ENCODE results near the gene C12orf57. TPM values are rescaled to one million over a fixed set of nuclear protein-coding genes. Genes with fewer than 3 reads are reported as not detected.
A peak's percentile ranks its signal among the peaks of the same experiment; 100 is the strongest.

C12orf57 gene
- total and polyA plus RNA-seq, 2 of the 13 experiments (the other 11 are each of a cell fraction or from before 2014, with no cell fraction given) = 84.0 to 287 TPM

DNA sequence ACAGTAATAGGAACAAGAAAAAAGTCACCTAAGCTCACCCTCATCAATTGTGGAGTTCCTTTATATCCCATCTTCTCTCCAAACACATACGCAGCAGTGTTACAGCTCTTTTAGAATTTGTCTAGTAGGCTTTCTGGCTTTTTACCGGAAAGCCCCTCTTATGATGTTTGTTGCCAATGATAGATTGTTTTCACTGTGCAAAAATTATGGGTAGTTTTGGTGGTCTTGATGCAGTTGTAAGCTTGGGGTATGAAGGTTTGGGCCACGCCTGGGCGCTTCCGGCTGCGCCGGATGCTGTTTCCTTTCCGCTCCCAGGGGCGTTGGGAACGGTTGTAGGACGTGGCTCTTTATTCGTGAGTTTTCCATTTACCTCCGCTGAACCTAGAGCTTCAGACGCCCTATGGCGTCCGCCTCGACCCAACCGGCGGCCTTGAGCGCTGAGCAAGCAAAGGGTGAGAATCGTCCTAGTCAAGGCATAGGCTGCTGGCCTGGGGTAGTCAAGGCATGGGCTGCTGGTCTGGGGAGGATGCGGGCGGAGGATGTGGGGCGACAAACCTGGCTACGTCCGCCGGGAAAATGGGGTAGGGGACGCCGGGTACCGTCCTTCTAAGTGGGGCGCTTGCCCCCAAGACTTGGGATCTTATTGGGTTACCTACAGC, at the start of gene C12orf57, which contains the start of gene RNU7-1 (continued):
- TF ChIP-seq MLX (CRISPR knock-in tag; IDR thresholded peaks at IDR 0.05) = peak; percentile 66
- no peak for TF ChIP-seq MAZ (IDR thresholded peaks at IDR 0.05; ENCODE audit: borderline replicate concordance, low read depth, low read length)
- no peak; the same call in 1 of the 2 replicates for TF ChIP-seq MAZ (CRISPR knock-in tag; IDR thresholded peaks at IDR 0.05; ENCODE audit: low read depth)
- TF ChIP-seq ZNF619 (CRISPR knock-in tag; IDR thresholded peaks at IDR 0.05) = no peak
- TF ChIP-seq ZNF550 (CRISPR knock-in tag; IDR thresholded peaks at IDR 0.05; ENCODE audit: borderline replicate concordance) = no peak
- TF ChIP-seq, protein P1, sequence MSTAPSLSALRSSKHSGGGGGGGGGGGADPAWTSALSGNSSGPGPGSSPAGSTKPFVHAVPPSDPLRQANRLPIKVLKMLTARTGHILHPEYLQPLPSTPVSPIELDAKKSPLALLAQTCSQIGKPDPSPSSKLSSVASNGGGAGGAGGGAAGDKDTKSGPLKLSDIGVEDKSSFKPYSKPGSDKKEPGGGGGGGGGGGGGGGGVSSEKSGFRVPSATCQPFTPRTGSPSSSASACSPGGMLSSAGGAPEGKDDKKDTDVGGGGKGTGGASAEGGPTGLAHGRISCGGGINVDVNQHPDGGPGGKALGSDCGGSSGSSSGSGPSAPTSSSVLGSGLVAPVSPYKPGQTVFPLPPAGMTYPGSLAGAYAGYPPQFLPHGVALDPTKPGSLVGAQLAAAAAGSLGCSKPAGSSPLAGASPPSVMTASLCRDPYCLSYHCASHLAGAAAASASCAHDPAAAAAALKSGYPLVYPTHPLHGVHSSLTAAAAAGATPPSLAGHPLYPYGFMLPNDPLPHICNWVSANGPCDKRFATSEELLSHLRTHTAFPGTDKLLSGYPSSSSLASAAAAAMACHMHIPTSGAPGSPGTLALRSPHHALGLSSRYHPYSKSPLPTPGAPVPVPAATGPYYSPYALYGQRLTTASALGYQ (CRISPR knock-in tag; IDR thresholded peaks at IDR 0.05) = peak; percentile 74; the same call in 1 of the 2 replicates
- peak; percentile 50; the same call in 1 of the 2 replicates for TF ChIP-seq ETV6 (CRISPR knock-in tag; conservative IDR thresholded peaks at IDR 0.05)
- TF ChIP-seq, protein P2, sequence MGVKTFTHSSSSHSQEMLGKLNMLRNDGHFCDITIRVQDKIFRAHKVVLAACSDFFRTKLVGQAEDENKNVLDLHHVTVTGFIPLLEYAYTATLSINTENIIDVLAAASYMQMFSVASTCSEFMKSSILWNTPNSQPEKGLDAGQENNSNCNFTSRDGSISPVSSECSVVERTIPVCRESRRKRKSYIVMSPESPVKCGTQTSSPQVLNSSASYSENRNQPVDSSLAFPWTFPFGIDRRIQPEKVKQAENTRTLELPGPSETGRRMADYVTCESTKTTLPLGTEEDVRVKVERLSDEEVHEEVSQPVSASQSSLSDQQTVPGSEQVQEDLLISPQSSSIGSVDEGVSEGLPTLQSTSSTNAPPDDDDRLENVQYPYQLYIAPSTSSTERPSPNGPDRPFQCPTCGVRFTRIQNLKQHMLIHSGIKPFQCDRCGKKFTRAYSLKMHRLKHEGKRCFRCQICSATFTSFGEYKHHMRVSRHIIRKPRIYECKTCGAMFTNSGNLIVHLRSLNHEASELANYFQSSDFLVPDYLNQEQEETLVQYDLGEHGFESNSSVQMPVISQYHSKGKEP (CRISPR knock-in tag; IDR thresholded peaks at IDR 0.05) = peak; percentile 89; the same call in 1 of the 2 replicates
- TF ChIP-seq NFATC3 (CRISPR knock-in tag; IDR thresholded peaks at IDR 0.05) = no peak
- peak; percentile 97 for TF ChIP-seq STAT5B (CRISPR knock-in tag; IDR thresholded peaks at IDR 0.05)
- TF ChIP-seq SSRP1 (CRISPR knock-in tag; IDR thresholded peaks at IDR 0.05) = no peak; the same call in 1 of the 2 replicates
- no peak for TF ChIP-seq PRDM15 (CRISPR knock-in tag; IDR thresholded peaks at IDR 0.05)
- TF ChIP-seq ZNF432 (CRISPR knock-in tag; IDR thresholded peaks at IDR 0.05; ENCODE audit: borderline replicate concordance) = no peak
- peak; percentile 64; the same call in 1 of the 2 replicates for TF ChIP-seq SRF (IDR thresholded peaks at IDR 0.05; ENCODE audit: low read depth, low read length)
- no peak for TF ChIP-seq ZNF839 (CRISPR knock-in tag; IDR thresholded peaks at IDR 0.05; ENCODE audit: borderline replicate concordance)
- TF ChIP-seq ARNT (IDR thresholded peaks at IDR 0.05) = no peak
- TF ChIP-seq ZNF616 (CRISPR knock-in tag; IDR thresholded peaks at IDR 0.05; ENCODE audit: low read depth) = no peak
- TF ChIP-seq SETDB1 (CRISPR knock-in tag; IDR thresholded peaks at IDR 0.05; ENCODE audit: borderline replicate concordance) = no peak
- TF ChIP-seq ZNF33B (CRISPR knock-in tag; IDR thresholded peaks at IDR 0.05) = peak; percentile 18; the same call in 1 of the 2 replicates
- TF ChIP-seq ZFX (CRISPR knock-in tag; IDR thresholded peaks at IDR 0.05; ENCODE audit: low read depth) = no peak; the same call in 1 of the 2 replicates
- TF ChIP-seq ZC3H4 (CRISPR knock-in tag; IDR thresholded peaks at IDR 0.05; ENCODE audit: borderline replicate concordance) = peak; percentile 98
- TF ChIP-seq KAT2B (IDR thresholded peaks at IDR 0.05; ENCODE audit: borderline replicate concordance, low read depth, low read length) = no peak
- peak; percentile 52 for TF ChIP-seq AGO1 (IDR thresholded peaks at IDR 0.05; ENCODE audit: low read depth, low read length, poor library complexity, severe bottlenecking)
